CD14-positive monocyte (primary cell): ENCODE measurements around the gene MRS2. TPM values are rescaled to one million over a fixed set of nuclear protein-coding genes. Genes with fewer than 3 reads are reported as not detected.

Experiments used
- DNase-seq, 3 donors: peaks; one replicate each; pipeline ENCODE4 v3.0.0-alpha.2; 2011 to 2022
- H2AFZ ChIP-seq: 2 replicates; pipeline ENCODE4 v1.6.0; 2012; ENCODE audit warnings: mild to moderate bottlenecking, low read depth, low read length, inconsistent platforms; ENCODE audit not compliant: insufficient read depth, poor library complexity, severe bottlenecking
- H3K27ac ChIP-seq, 2 donors: 1 replicate in 1 of 2; 2 replicates in 1 of 2; pipeline ENCODE4 v1.5.1; 2012 to 2013; ENCODE audit warnings: low read length in 2 of 2, control low read depth in 1 of 2, inconsistent platforms in 1 of 2, low read depth in 1 of 2, mild to moderate bottlenecking in 1 of 2
- H3K27me3 ChIP-seq, 2 donors: one replicate each; pipeline versions ENCODE4 v1.6.0 to v1.6.1; 2011 to 2013; ENCODE audit warnings: low read length in 2 of 2; ENCODE audit not compliant: control insufficient read depth in 2 of 2, insufficient read depth in 2 of 2
- H3K36me3 ChIP-seq, 2 donors: replicated peaks in 1 of 2; 1 replicate in 1 of 2; 2 replicates in 1 of 2; pipeline versions ENCODE4 v1.5.1 to v1.6.1; 2012 to 2013; ENCODE audit warnings: low read length in 2 of 2, control low read depth in 1 of 2, inconsistent platforms in 1 of 2, mild to moderate bottlenecking in 1 of 2; ENCODE audit not compliant: insufficient read depth in 2 of 2, control insufficient read depth in 1 of 2
- H3K4me1 ChIP-seq, 2 donors: 1 replicate in 1 of 2; 2 replicates in 1 of 2; pipeline versions ENCODE4 v1.5.1 to v1.6.1; 2012 to 2013; ENCODE audit warnings: low read length in 2 of 2, control low read depth in 1 of 2, inconsistent platforms in 1 of 2, mild to moderate bottlenecking in 1 of 2, moderate library complexity in 1 of 2; ENCODE audit not compliant: insufficient read depth in 2 of 2, control insufficient read depth in 1 of 2
- H3K4me2 ChIP-seq: replicated peaks from 2 replicates; pipeline ENCODE3; 2012; ENCODE audit warnings: low read length, moderate library complexity, mild to moderate bottlenecking; ENCODE audit not compliant: poor library complexity, severe bottlenecking; ENCODE audit errors: extremely low read depth
- H3K4me3 ChIP-seq, 3 experiments: fragments of 200-600 bp in 1 of 3; sonication (generic) in 1 of 3; replicated peaks in 1 of 3; 1 replicate in 2 of 3; 2 replicates in 1 of 3; pipeline ENCODE4 v1.5.1; 2011 to 2013; ENCODE audit warnings: low read length in 3 of 3, mild to moderate bottlenecking in 3 of 3, control low read depth in 2 of 3, low read depth in 2 of 3, inconsistent platforms in 1 of 3, moderate library complexity in 1 of 3
- H3K79me2 ChIP-seq: 2 replicates; pipeline ENCODE4 v1.6.0; 2012; ENCODE audit warnings: mild to moderate bottlenecking, control low read depth, inconsistent platforms, low read length, moderate library complexity; ENCODE audit not compliant: insufficient read depth
- H3K9ac ChIP-seq: 2 replicates; pipeline ENCODE4 v1.6.0; 2017; ENCODE audit warnings: low read length, mild to moderate bottlenecking; ENCODE audit not compliant: insufficient read depth, poor library complexity, severe bottlenecking
- H3K9me3 ChIP-seq, 2 donors: replicated peaks in 1 of 2; 1 replicate in 1 of 2; 2 replicates in 1 of 2; pipeline versions ENCODE4 v1.5.1 to v1.6.1; 2012 to 2013; ENCODE audit warnings: low read length in 2 of 2, control low read depth in 1 of 2; ENCODE audit not compliant: control insufficient read depth in 1 of 2, insufficient read depth in 1 of 2
- H4K20me1 ChIP-seq: 2 replicates; pipeline ENCODE4 v1.6.0; 2012; ENCODE audit warnings: mild to moderate bottlenecking, low read length, control low read depth, moderate library complexity; ENCODE audit not compliant: insufficient read depth
- H3K27ac Mint-ChIP-seq, 7 donors: one replicate each; pipeline ENCODE4 v1.8.0; 2020; ENCODE audit warnings: mild to moderate bottlenecking in 7 of 7, mixed read lengths in 7 of 7, moderate library complexity in 6 of 7, inconsistent platforms in 2 of 7
- H3K27me3 Mint-ChIP-seq, 3 donors: one replicate each; pipeline ENCODE4 v1.8.0; 2021 to 2022; ENCODE audit warnings: low read depth in 3 of 3, mild to moderate bottlenecking in 3 of 3, mixed read lengths in 3 of 3, moderate library complexity in 3 of 3, inconsistent platforms in 1 of 3
- H3K36me3 Mint-ChIP-seq, 2 donors: one replicate each; pipeline ENCODE4 v1.8.0; 2020; ENCODE audit warnings: mixed read lengths in 2 of 2, inconsistent platforms in 1 of 2, mild to moderate bottlenecking in 1 of 2
- H3K4me1 Mint-ChIP-seq: one replicate; pipeline ENCODE4 v1.8.0; 2020; ENCODE audit warnings: mild to moderate bottlenecking, mixed read lengths
- H3K4me3 Mint-ChIP-seq, 2 donors: one replicate each; pipeline ENCODE4 v1.8.0; 2020; ENCODE audit warnings: mild to moderate bottlenecking in 2 of 2, mixed read lengths in 2 of 2, moderate library complexity in 1 of 2
- H3K9me3 Mint-ChIP-seq, 7 donors: one replicate each; pipeline ENCODE4 v1.8.0; 2020 to 2022; ENCODE audit warnings: mixed read lengths in 7 of 7, mild to moderate bottlenecking in 6 of 7, moderate library complexity in 6 of 7, inconsistent platforms in 2 of 7
- WGBS: methylation state at CpG from one replicate; pipeline ENCODE4 v1.1.5; 2013; ENCODE audit warnings: missing lambda C conversion rate; ENCODE audit not compliant: insufficient coverage; 5-methylcytosine and 5-hydroxymethylcytosine counted together
- intact Hi-C, 2 donors: fragments of 100-400 bp; cut with micrococcal nuclease; formaldehyde crosslinking; loops; one replicate each; pipeline versions ENCODE4 v1.15.0 to v1.15.1; 2023
- polyA plus RNA-seq, 3 donors: library from polyadenylated mRNA; depleted of rRNA in 1 of 3; unstranded in 2 of 3; stranded (reverse) in 1 of 3; fragments of 300-500 nt in 2 of 3; fragments of >200 nt in 1 of 3; fragmentation: Illumina TruSeq in 2 of 3; gene quantifications; 1 replicate in 2 of 3; 2 replicates in 1 of 3; pipeline ENCODE4 v1.2.3, GENCODE V29; 2012 to 2021
- TF ChIP-seq, protein P1 (sequence below): fragments of 200-600 bp; IDR thresholded peaks from one replicate; pipeline ENCODE4 v1.8.0; 2022; ENCODE audit warnings: antibody characterized with exemption, mild to moderate bottlenecking

The MRS2 gene
- polyA plus RNA-seq, 3 donors, result 8.6 to 21.0 (median 19.3) TPM

DNA sequence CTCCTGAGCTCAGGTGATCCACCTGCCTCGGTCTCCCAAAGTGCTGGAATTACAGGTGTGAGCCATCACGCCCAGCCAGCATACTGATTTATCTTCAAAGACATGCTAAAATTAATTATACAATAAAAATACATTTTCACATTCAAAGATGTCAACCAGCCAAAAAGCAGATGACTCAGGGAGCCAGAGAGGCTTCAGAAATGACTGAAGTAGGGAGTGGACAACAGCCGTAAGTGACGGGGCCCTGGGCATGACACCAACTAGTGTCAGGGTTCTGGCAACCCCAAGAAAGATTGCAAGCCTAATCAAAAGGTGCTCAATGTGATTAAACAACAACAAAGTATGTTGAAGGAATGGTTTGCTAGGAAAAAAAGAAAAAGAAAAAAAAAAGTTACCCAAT lies 58.2 kb downstream of the MRS2 start:
- no peaks in the 10 kb centered on the region for H4K20me1 ChIP-seq
- Mint-ChIP-seq H3K4me1 (no peaks in the 10 kb centered on the region), H3K27me3 (peaks cover 0 to 2% (median 2%) of the 10 kb centered on the region in 3 donors), H3K9me3 (no peaks in the 10 kb centered on the region), H3K27ac (no peak overlapping the region), H3K36me3 (no peaks in the 10 kb centered on the region), H3K4me3 (no peak overlapping the region)
- TF ChIP-seq, protein P1, sequence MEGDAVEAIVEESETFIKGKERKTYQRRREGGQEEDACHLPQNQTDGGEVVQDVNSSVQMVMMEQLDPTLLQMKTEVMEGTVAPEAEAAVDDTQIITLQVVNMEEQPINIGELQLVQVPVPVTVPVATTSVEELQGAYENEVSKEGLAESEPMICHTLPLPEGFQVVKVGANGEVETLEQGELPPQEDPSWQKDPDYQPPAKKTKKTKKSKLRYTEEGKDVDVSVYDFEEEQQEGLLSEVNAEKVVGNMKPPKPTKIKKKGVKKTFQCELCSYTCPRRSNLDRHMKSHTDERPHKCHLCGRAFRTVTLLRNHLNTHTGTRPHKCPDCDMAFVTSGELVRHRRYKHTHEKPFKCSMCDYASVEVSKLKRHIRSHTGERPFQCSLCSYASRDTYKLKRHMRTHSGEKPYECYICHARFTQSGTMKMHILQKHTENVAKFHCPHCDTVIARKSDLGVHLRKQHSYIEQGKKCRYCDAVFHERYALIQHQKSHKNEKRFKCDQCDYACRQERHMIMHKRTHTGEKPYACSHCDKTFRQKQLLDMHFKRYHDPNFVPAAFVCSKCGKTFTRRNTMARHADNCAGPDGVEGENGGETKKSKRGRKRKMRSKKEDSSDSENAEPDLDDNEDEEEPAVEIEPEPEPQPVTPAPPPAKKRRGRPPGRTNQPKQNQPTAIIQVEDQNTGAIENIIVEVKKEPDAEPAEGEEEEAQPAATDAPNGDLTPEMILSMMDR, result no peak
- no peaks in the 10 kb centered on the region for H3K4me1 ChIP-seq
- no peaks in the 10 kb centered on the region for H3K36me3 ChIP-seq
- intact Hi-C loops, result no loop called here
- H3K4me2 ChIP-seq, result no peak overlapping the region
- no peak overlapping the region for H3K9ac ChIP-seq
- H2AFZ ChIP-seq, result no peak overlapping the region
- no peaks in the 10 kb centered on the region for H3K27me3 ChIP-seq
- no peak for DNase-seq
- H3K4me3 ChIP-seq, result no peak overlapping the region
- no peaks in the 10 kb centered on the region for H3K79me2 ChIP-seq
- no CpG with 5 or more reads among the region's 4 CpGs for WGBS
- no peaks in the 10 kb centered on the region for H3K9me3 ChIP-seq
- H3K27ac ChIP-seq, result no peak overlapping the region

DNA sequence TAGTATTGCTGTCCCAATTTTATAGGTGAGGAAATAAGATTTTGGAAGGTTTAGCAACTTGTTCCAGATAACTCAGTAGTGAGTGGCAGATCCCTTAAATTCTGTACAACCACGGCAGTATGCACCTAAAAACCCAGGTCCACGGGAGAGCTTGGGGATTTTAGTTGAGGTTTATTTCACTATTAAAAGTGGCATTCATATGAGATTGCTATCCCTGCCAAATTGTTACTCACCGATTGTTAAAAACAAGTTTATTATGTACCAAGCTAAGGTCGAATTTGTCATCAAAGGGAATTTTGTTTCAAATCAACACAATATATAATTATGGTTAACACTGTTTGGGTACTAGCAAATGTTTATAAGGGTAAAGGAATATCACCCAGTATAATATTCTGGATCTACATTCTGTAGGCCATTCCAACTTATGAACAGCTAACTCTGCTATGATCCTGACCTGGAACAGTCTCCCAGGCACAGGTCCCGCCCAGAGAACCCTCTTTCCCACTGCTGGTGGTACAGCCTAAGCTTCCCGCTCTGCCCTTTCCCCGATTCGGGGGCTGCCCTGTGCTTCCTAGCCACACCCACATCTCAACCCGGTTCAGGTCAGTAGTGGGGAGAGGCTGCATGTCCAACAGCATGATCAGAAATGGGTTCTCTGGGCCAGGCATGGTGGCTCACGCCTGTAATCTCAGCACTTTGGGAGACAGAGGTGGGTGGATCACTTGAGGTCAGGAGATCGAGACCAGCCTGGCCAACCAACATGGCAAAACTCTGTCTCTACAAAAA lies 61.7 kb downstream of the MRS2 start:
- H3K27ac Mint-ChIP-seq, result no peak overlapping the region
- H3K4me3 Mint-ChIP-seq, result no peak overlapping the region
- WGBS, result 95% methylated on average over 5 of the region's 11 CpGs
- intact Hi-C loops, result no loop called here
- no peaks in the 10 kb centered on the region for H3K36me3 Mint-ChIP-seq
- H3K27ac ChIP-seq, result no peak overlapping the region
- no peaks in the 10 kb centered on the region for H3K4me1 Mint-ChIP-seq
- H3K4me2 ChIP-seq, result no peak overlapping the region
- no peaks in the 10 kb centered on the region for H3K27me3 ChIP-seq
- H3K9me3 ChIP-seq, result no peaks in the 10 kb centered on the region
- no peak overlapping the region for H2AFZ ChIP-seq
- H3K4me1 ChIP-seq, result no peaks in the 10 kb centered on the region
- TF ChIP-seq, protein P1, result no peak
- peaks cover 0 to 4% (median 2%) of the 10 kb centered on the region in 3 donors for H3K27me3 Mint-ChIP-seq
- no peaks in the 10 kb centered on the region for H3K79me2 ChIP-seq
- no peak overlapping the region for H3K4me3 ChIP-seq
- DNase-seq, result no peak
- H3K9ac ChIP-seq, result no peak overlapping the region
- H3K36me3 ChIP-seq, result no peaks in the 10 kb centered on the region
- no peaks in the 10 kb centered on the region for H4K20me1 ChIP-seq
- peaks cover 0 to 4% (median 0%) of the 10 kb centered on the region in 7 donors for H3K9me3 Mint-ChIP-seq
